IMR-90 (cell line): Measurements from ENCODE around the gene TCEAL1. TPM values are rescaled to one million over a fixed set of nuclear protein-coding genes. Genes with fewer than 3 reads are reported as not detected.

ENCODE experiments used
- ATAC-seq: fragments of 200-7000 bp; cut with Tn5 transposase; 2 replicates; pipeline ENCODE4 v1.9.1; 2020; ENCODE audit warnings: low read depth, mild to moderate bottlenecking, moderate library complexity
- BruUV-seq: library from RNA; stranded (reverse); fragments of 400-500 nt; replicated peaks from 2 replicates; lab custom pipeline; 2021; lab: Mats Ljungman, UMichigan
- CTCF ChIA-PET: fragments of 300-600 bp; formaldehyde crosslinking; extraction: SDS; loops from one replicate; lab custom pipeline; 2021; ENCODE audit warnings: antibody characterized with exemption; lab: Yijun Ruan, JAX
- POLR2A ChIA-PET: fragments of 300-600 bp; sonication (Branson Sonifier 250); formaldehyde crosslinking; loops from one replicate; lab custom pipeline; 2022; ENCODE audit warnings: antibody characterized with exemption; ENCODE audit not compliant: unreplicated experiment; lab: Charles Lee
- DNase-seq: peaks from one replicate; pipeline ENCODE4 v3.0.0; 2013
- H2AFZ ChIP-seq: replicated peaks from 2 replicates; pipeline ENCODE3; 2013; ENCODE audit warnings: low read length, mild to moderate bottlenecking; ENCODE audit not compliant: poor library complexity
- H2AK5ac ChIP-seq: 2 replicates; pipeline ENCODE4 v1.6.1; 2013; ENCODE audit warnings: low read depth, low read length, inconsistent platforms
- H2AK9ac ChIP-seq: replicated peaks from 2 replicates; pipeline ENCODE3; 2013; ENCODE audit warnings: mild to moderate bottlenecking, low read depth, low read length, moderate library complexity; ENCODE audit not compliant: poor library complexity
- H2BK120ac ChIP-seq: 2 replicates; pipeline ENCODE4 v1.6.1; 2013; ENCODE audit warnings: low read depth, low read length, inconsistent platforms
- H2BK15ac ChIP-seq: 3 replicates; pipeline ENCODE4 v1.6.1; 2013; ENCODE audit warnings: low read depth, low read length, inconsistent platforms
- H2BK20ac ChIP-seq: 2 replicates; pipeline ENCODE4 v1.6.1; 2013; ENCODE audit warnings: low read depth, mild to moderate bottlenecking, inconsistent platforms, low read length, moderate library complexity
- H2BK5ac ChIP-seq: 2 replicates; pipeline ENCODE4 v1.6.1; 2013; ENCODE audit warnings: mild to moderate bottlenecking, low read depth, low read length, inconsistent platforms; ENCODE audit not compliant: poor library complexity, severe bottlenecking
- H3K14ac ChIP-seq: replicated peaks from 2 replicates; pipeline ENCODE4 v1.6.1; 2013; ENCODE audit warnings: low read depth, low read length, inconsistent platforms
- H3K18ac ChIP-seq: 2 replicates; pipeline ENCODE4 v1.6.1; 2013; ENCODE audit warnings: low read depth, low read length, control low read depth
- H3K23ac ChIP-seq: 2 replicates; pipeline ENCODE4 v1.6.1; 2013; ENCODE audit warnings: low read depth, low read length, inconsistent platforms
- H3K27ac ChIP-seq: 2 replicates; pipeline ENCODE4 v1.5.1; 2013; ENCODE audit warnings: mild to moderate bottlenecking, control low read depth, low read length; ENCODE audit not compliant: insufficient read depth
- H3K27me3 ChIP-seq: 2 replicates; pipeline ENCODE4 v1.6.1; 2013; ENCODE audit warnings: low read length; ENCODE audit not compliant: control insufficient read depth, insufficient read depth
- H3K36me3 ChIP-seq: 2 replicates; pipeline ENCODE4 v1.6.1; 2013; ENCODE audit warnings: low read length, mixed read lengths; ENCODE audit not compliant: control insufficient read depth, insufficient read depth
- H3K4ac ChIP-seq: 2 replicates; pipeline ENCODE4 v1.6.1; 2013; ENCODE audit warnings: low read depth, low read length, inconsistent platforms
- H3K4me1 ChIP-seq: 2 replicates; pipeline ENCODE4 v1.6.1; 2013; ENCODE audit warnings: low read length, mixed read lengths; ENCODE audit not compliant: control insufficient read depth, insufficient read depth
- H3K4me2 ChIP-seq: 2 replicates; pipeline ENCODE4 v1.6.1; 2013; ENCODE audit warnings: low read depth, mild to moderate bottlenecking, control low read depth, low read length, moderate library complexity
- H3K4me3 ChIP-seq: 2 replicates; pipeline ENCODE4 v1.5.1; 2013; ENCODE audit warnings: low read depth, mild to moderate bottlenecking, control low read depth, low read length, moderate library complexity; ENCODE audit not compliant: insufficient read depth
- H3K56ac ChIP-seq: 2 replicates; pipeline ENCODE4 v1.6.1; 2013; ENCODE audit warnings: low read length, inconsistent platforms; ENCODE audit not compliant: insufficient read depth; ENCODE audit errors: extremely low read depth
- H3K79me1 ChIP-seq, 2 experiments: 2 replicates each; pipeline ENCODE4 v1.6.1; 2013; ENCODE audit warnings: low read length in 2 of 2, inconsistent platforms in 1 of 2, low read depth in 1 of 2
- H3K9ac ChIP-seq: 2 replicates; pipeline ENCODE4 v1.6.1; 2013; ENCODE audit warnings: low read depth, low read length, control low read depth
- H3K9me1 ChIP-seq: 2 replicates; pipeline ENCODE4 v1.6.1; 2013; ENCODE audit warnings: low read length, inconsistent platforms; ENCODE audit not compliant: insufficient read depth
- H3K9me3 ChIP-seq: 2 replicates; pipeline ENCODE4 v1.6.1; 2013; ENCODE audit warnings: low read length; ENCODE audit not compliant: control insufficient read depth, insufficient read depth
- H4K20me1 ChIP-seq: 2 replicates; pipeline ENCODE4 v1.6.1; 2013; ENCODE audit warnings: low read length, inconsistent platforms; ENCODE audit not compliant: insufficient read depth
- H4K5ac ChIP-seq: 2 replicates; pipeline ENCODE4 v1.6.1; 2013; ENCODE audit warnings: mild to moderate bottlenecking, low read depth, low read length, control low read depth
- H4K8ac ChIP-seq, 2 experiments: 2 replicates each; pipeline ENCODE4 v1.6.1; 2013; ENCODE audit warnings: low read depth in 2 of 2, low read length in 2 of 2, control low read depth in 1 of 2, inconsistent platforms in 1 of 2
- H4K91ac ChIP-seq: 2 replicates; pipeline ENCODE4 v1.6.1; 2013; ENCODE audit warnings: low read depth, low read length, inconsistent platforms; ENCODE audit not compliant: insufficient read depth
- FOS ChIP-seq: fragments of 150-350 bp; IDR thresholded peaks from 2 replicates; pipeline ENCODE4 v1.6.1; 2016; ENCODE audit warnings: low read depth, low read length
- MXI1 ChIP-seq: IDR thresholded peaks from 2 replicates; pipeline ENCODE4 v1.6.1; 2012; ENCODE audit warnings: low read depth, mild to moderate bottlenecking, low read length, moderate library complexity, borderline replicate concordance
- RFX5 ChIP-seq: IDR thresholded peaks from 2 replicates; pipeline ENCODE4 v1.8.0; 2012; ENCODE audit warnings: low read depth, mild to moderate bottlenecking, low read length, moderate library complexity
- WGBS, 2 experiments: methylation state at CpG; one replicate each; pipeline versions ENCODE4 v1.1.5 to v1.1.7; 2013; ENCODE audit warnings: missing lambda C conversion rate in 2 of 2; ENCODE audit not compliant: insufficient read length in 1 of 2; ENCODE audit errors: extremely low coverage in 2 of 2; 5-methylcytosine and 5-hydroxymethylcytosine counted together
- dilution Hi-C: fragments of 300-500 bp; cut with HindIII; formaldehyde crosslinking; loops from one replicate; pipeline ENCODE4 v1.14.3; 2018; ENCODE audit warnings: low sequenced_read_pairs; ENCODE audit not compliant: unreplicated experiment
- in situ Hi-C: fragments of 300-500 bp; cut with MboI; formaldehyde crosslinking; loops from 3 replicates; pipeline ENCODE4 v1.14.3; 2019; ENCODE audit warnings: low sequenced_read_pairs, inconsistent platforms, mixed read lengths
- intact Hi-C: fragments of 100-400 bp; cut with micrococcal nuclease; formaldehyde crosslinking; loops from 2 replicates; pipeline ENCODE4 v1.10.0; 2022
- polyA plus RNA-seq, 3 experiments: library from polyadenylated mRNA; depleted of rRNA; stranded (reverse); fragments of >200 nt; gene quantifications; 2 replicates each; pipeline ENCODE4 v1.2.3, GENCODE V29; 2012; ENCODE audit warnings: low replicate concordance in 1 of 3
- total RNA-seq: library from RNA; depleted of rRNA; stranded (reverse); fragments of >200 nt; gene quantifications from 2 replicates; pipeline ENCODE4 v1.2.3, GENCODE V29; 2012
- TF ChIP-seq, protein P1 (sequence below): conservative IDR thresholded peaks from 2 replicates; pipeline ENCODE4 v1.5.1; 2012; ENCODE audit warnings: mild to moderate bottlenecking, low read depth, low read length, improper control_type of control experiment

TCEAL1 gene
- total and polyA plus RNA-seq, 2 of the 4 experiments (the other 2 are of a cell fraction), result 9.1 to 21.8 TPM

DNA sequence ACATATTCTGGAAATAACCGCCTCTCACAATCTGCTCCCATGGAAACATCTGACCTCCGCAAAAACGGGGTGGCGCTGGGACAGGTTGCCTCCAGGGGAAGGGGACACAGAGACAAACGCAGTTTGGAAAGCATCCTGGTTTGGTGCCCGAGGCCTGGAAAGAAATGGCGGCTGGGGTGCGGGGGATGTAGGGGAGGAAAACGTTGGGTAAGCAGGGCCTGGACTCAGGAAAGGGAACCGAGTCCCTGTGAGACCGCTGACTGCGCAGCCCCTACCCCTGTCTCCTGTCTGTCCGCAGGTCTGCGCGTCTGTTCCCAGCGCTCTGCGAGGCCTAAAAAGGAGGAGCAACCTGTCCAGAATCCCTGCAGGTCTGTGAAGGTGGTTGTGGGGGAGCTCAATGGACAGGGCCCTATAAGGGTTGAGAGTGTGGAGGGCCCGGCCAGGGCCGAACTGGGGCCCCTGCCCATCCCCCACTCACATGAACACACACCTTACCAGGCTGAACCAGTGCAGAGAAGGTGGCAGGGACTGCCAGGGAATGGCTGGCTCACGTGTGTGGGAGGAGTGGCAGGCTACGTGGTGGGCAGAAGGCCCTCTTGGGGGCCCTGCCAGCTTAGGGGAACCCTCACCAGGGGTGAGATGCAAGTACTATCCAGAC, 20.3 kb upstream of the TCEAL1 start:
- Histone ChIP-seq H3K27me3 (no peaks in the 10 kb centered on the region), H3K23ac (peak overlapping the region; percentile 5), H4K5ac (peak overlapping the region; percentile 72), H3K4me3 (peak overlapping the region; percentile 98), H3K4me2 (peak overlapping the region; percentile 86), H3K4me1 (peaks cover 4% of the 10 kb centered on the region; the same call in 1 of the 2 replicates), H4K20me1 (no peaks in the 10 kb centered on the region), H3K9me3 (no peaks in the 10 kb centered on the region), H2BK20ac (no peak overlapping the region), H2BK15ac (no peak overlapping the region), H3K14ac (peak overlapping the region; percentile 81), H2AK5ac (peak overlapping the region; percentile 77), H3K79me1 (peaks cover 3 to 28% of the 10 kb centered on the region in 2 experiments; a peak in 2 of 4 replicates), H3K9ac (peak overlapping the region; percentile 89), H2BK120ac (peak overlapping the region; percentile 26), H2AFZ (peak overlapping the region; percentile 88), H3K27ac (peak overlapping the region; percentile 74), H4K91ac (peak overlapping the region; percentile 58; the same call in 1 of the 2 replicates), H3K4ac (peak overlapping the region; percentile 86), H3K56ac (peak overlapping the region; percentile 72; the same call in 1 of the 2 replicates), H3K18ac (peak overlapping the region; percentile 69), H2BK5ac (peak overlapping the region; percentile 76), H3K36me3 (peaks cover 7% of the 10 kb centered on the region), H3K9me1 (no peaks in the 10 kb centered on the region), H4K8ac (peak overlapping the region; percentile 51 to 71; a peak in 2 of 4 replicates), H2AK9ac (peak overlapping the region; percentile 85)
- dilution Hi-C loops, result no loop called here
- DNase-seq (no peak), ATAC-seq (peak; percentile 18)
- CTCF ChIA-PET, result no interaction called here
- BruUV-seq, result no TSS peak
- intact Hi-C loops, result no loop called here
- TF ChIP-seq, protein P1, sequence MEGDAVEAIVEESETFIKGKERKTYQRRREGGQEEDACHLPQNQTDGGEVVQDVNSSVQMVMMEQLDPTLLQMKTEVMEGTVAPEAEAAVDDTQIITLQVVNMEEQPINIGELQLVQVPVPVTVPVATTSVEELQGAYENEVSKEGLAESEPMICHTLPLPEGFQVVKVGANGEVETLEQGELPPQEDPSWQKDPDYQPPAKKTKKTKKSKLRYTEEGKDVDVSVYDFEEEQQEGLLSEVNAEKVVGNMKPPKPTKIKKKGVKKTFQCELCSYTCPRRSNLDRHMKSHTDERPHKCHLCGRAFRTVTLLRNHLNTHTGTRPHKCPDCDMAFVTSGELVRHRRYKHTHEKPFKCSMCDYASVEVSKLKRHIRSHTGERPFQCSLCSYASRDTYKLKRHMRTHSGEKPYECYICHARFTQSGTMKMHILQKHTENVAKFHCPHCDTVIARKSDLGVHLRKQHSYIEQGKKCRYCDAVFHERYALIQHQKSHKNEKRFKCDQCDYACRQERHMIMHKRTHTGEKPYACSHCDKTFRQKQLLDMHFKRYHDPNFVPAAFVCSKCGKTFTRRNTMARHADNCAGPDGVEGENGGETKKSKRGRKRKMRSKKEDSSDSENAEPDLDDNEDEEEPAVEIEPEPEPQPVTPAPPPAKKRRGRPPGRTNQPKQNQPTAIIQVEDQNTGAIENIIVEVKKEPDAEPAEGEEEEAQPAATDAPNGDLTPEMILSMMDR, result no peak
- no peak for TF ChIP-seq MXI1
- TF ChIP-seq RFX5, result no peak
- no peak for TF ChIP-seq FOS
- WGBS, 2 experiments, result 18% methylated on average over 10 of the region's 21 CpGs; no CpG with 5 or more reads in 1 of the 2 experiments
- in situ Hi-C loops, result no loop called here
- POLR2A ChIA-PET, result no interaction called here
